Type B pancreatic cell (in vitro differentiated cells): ENCODE data around the gene APC2. TPM values are rescaled to one million over a fixed set of nuclear protein-coding genes. Genes with fewer than 3 reads are reported as not detected.

Experiments used
- DNase-seq: peaks from one replicate; pipeline ENCODE4 v3.0.0; 2021; ENCODE audit warnings: mixed read lengths; ENCODE audit not compliant: unreplicated experiment; ENCODE audit errors: extremely low spot score
- H3K27ac Mint-ChIP-seq: 2 replicates; pipeline ENCODE4 v1.8.0; 2021; ENCODE audit warnings: mild to moderate bottlenecking, mixed read lengths
- H3K27me3 Mint-ChIP-seq: 2 replicates; pipeline ENCODE4 v1.8.0; 2021; ENCODE audit warnings: mixed read lengths
- H3K36me3 Mint-ChIP-seq: 2 replicates; pipeline ENCODE4 v1.8.0; 2021; ENCODE audit warnings: mixed read lengths
- H3K4me1 Mint-ChIP-seq: one replicate; pipeline ENCODE4 v1.8.0; 2021; ENCODE audit warnings: mixed read lengths; ENCODE audit not compliant: unreplicated experiment
- H3K4me3 Mint-ChIP-seq: 2 replicates; pipeline ENCODE4 v1.8.0; 2021; ENCODE audit warnings: mild to moderate bottlenecking, mixed read lengths
- H3K9me3 Mint-ChIP-seq: 2 replicates; pipeline ENCODE4 v1.8.0; 2021; ENCODE audit warnings: mixed read lengths
- CTCF ChIP-seq: fragments of 200-600 bp; sonication (generic); conservative IDR thresholded peaks from 2 replicates; pipeline ENCODE4 v1.5.0; 2021; ENCODE audit warnings: antibody characterized with exemption, mild to moderate bottlenecking
- total RNA-seq: library from RNA; stranded (reverse); gene quantifications from 2 replicates; pipeline ENCODE4 v1.2.1, GENCODE V29; 2021; ENCODE audit warnings: low replicate concordance

The APC2 gene
- total RNA-seq, 1 donor from 2014 or later, result 9.2 TPM

- H3K27me3 Mint-ChIP-seq, result no peaks in the 10 kb centered on the region
- peak overlapping the region; percentile 97 for H3K27ac Mint-ChIP-seq
- H3K9me3 Mint-ChIP-seq, result no peaks in the 10 kb centered on the region
- DNase-seq, result no peak
- TF ChIP-seq CTCF, result no peak
- H3K36me3 Mint-ChIP-seq, result peaks cover 3% of the 10 kb centered on the region
- peaks cover 27% of the 10 kb centered on the region for H3K4me1 Mint-ChIP-seq
- H3K4me3 Mint-ChIP-seq, result peak overlapping the region; percentile 96
These were observed 40.5 kb upstream of the APC2 start for GRCh38 chr19:1409204-1410005.

- no peak for DNase-seq
- H3K4me1 Mint-ChIP-seq, result peaks cover 32% of the 10 kb centered on the region
- no peak for TF ChIP-seq CTCF
- H3K9me3 Mint-ChIP-seq, result no peaks in the 10 kb centered on the region
- H3K4me3 Mint-ChIP-seq, result peak overlapping the region; percentile 96
- H3K27ac Mint-ChIP-seq, result peak overlapping the region; percentile 79
- peaks cover 3% of the 10 kb centered on the region for H3K36me3 Mint-ChIP-seq
- peaks cover 3% of the 10 kb centered on the region for H3K27me3 Mint-ChIP-seq
These were observed 39.7 kb upstream of the APC2 start for GRCh38 chr19:1410136-1410786.

GRCh38 chr19:1410789-1411188 lies 39.1 kb upstream of the APC2 start:
- Mint-ChIP-seq H3K27ac (peak overlapping the region; percentile 79), H3K4me1 (peaks cover 37% of the 10 kb centered on the region), H3K4me3 (peak overlapping the region; percentile 96), H3K27me3 (peaks cover 4% of the 10 kb centered on the region), H3K9me3 (no peaks in the 10 kb centered on the region), H3K36me3 (peaks cover 3% of the 10 kb centered on the region)
- DNase-seq, result no peak
- no peak for TF ChIP-seq CTCF

- no peak overlapping the region for H3K4me3 Mint-ChIP-seq
- no peaks in the 10 kb centered on the region for H3K9me3 Mint-ChIP-seq
- H3K4me1 Mint-ChIP-seq, result peaks cover 41% of the 10 kb centered on the region
- peaks cover 3% of the 10 kb centered on the region for H3K36me3 Mint-ChIP-seq
- DNase-seq, result no peak
- H3K27me3 Mint-ChIP-seq, result peaks cover 4% of the 10 kb centered on the region
- TF ChIP-seq CTCF, result no peak
- peak overlapping the region; percentile 63 for H3K27ac Mint-ChIP-seq
These were observed 38.4 kb upstream of the APC2 start for GRCh38 chr19:1411255-1412191.

- peaks cover 42% of the 10 kb centered on the region for H3K4me1 Mint-ChIP-seq
- no peak for TF ChIP-seq CTCF
These were observed 37.5 kb upstream of the APC2 start for GRCh38 chr19:1412323-1412923.

More at GRCh38 chr19:1412323-1412923, 37.5 kb upstream of the APC2 start:
- Mint-ChIP-seq H3K27ac (peak overlapping the region; percentile 63), H3K27me3 (peaks cover 4% of the 10 kb centered on the region), H3K4me3 (no peak overlapping the region), H3K9me3 (no peaks in the 10 kb centered on the region), H3K36me3 (peaks cover 3% of the 10 kb centered on the region)
- DNase-seq, result no peak
